ENCODE measurements around the gene CCL4. TPM values are rescaled to one million over a fixed set of nuclear protein-coding genes. Genes with fewer than 3 reads are reported as not detected.
"Not testable (repeated sequence)": the region's sequence is repeated elsewhere in the genome, so short reads cannot be mapped to it uniquely, and the experiment has no call there.

CCL4 gene
- total RNA-seq, 1 experiment from 2014 or later, result 1.2 TPM

- Histone ChIP-seq H3K9me2 (ENCODE audit: insufficient read depth) (no peaks in the 10 kb centered on the region), H3K4me3 (replicated peaks in 1 of 2; ENCODE audit: low read depth in 1 of 2, low read length in 2 of 2) (no peak overlapping the region), H3K4me1 (ENCODE audit: control insufficient read depth in 1 of 2, insufficient read depth in 2 of 2, low read length in 2 of 2) (no peaks in the 10 kb centered on the region), H3K36me3 (ENCODE audit: control insufficient read depth in 1 of 2, insufficient read depth in 2 of 2, low read length in 2 of 2) (no peaks in the 10 kb centered on the region), H3K9ac (ENCODE audit: low read length) (no peak overlapping the region), H3K27me3 (ENCODE audit: insufficient read depth, low read length) (0 out of 2 replicates have a peak, but pooled peaks cover 4% of the 10 kb centered on the region), H3K4me2 (ENCODE audit: low read length) (no peak overlapping the region), H3K9me3 (ENCODE audit: control insufficient read depth in 1 of 2, insufficient read depth in 1 of 2, low read depth in 1 of 2, low read length in 2 of 2) (no peaks in the 10 kb centered on the region), H4K20me1 (ENCODE audit: insufficient read depth) (no peaks in the 10 kb centered on the region), H2AFZ (ENCODE audit: low read depth, low read length, poor library complexity, severe bottlenecking) (no peak overlapping the region), H3K79me2 (ENCODE audit: insufficient read depth, low read length) (no peaks in the 10 kb centered on the region), H3K27ac (ENCODE audit: low read depth, low read length) (no peak overlapping the region)
- no peak for DNase-seq (ENCODE audit: low read depth, low spot score)
- ATAC-seq, result no peak
- ChIA-PET RAD21 (ENCODE audit: low non-redundant PET in 1 of 2, low total read pairs in 2 of 2, uncharacterized antibody in 2 of 2, unreplicated experiment in 2 of 2) (no interaction called here), CTCF (no interaction called here), POLR2A (no interaction called here)
- TF ChIP-seq CBX3 (IDR thresholded peaks at IDR 0.05; ENCODE audit: low read depth) (no peak), JUND (IDR thresholded peaks at IDR 0.05) (no peak), EZH2phosphoT487 (IDR thresholded peaks at IDR 0.05; ENCODE audit: borderline replicate concordance) (no peak), SIN3A (IDR thresholded peaks at IDR 0.05; ENCODE audit: low read depth) (no peak), ZFX (IDR thresholded peaks at IDR 0.05) (no peak), POLR2A (IDR thresholded peaks at IDR 0.05; ENCODE audit: borderline replicate concordance, extremely low read depth, insufficient read depth, insufficient read length) (no peak)
- intact Hi-C loops (cut with micrococcal nuclease), result no loop called here
- no TSS peak for BruUV-seq (replicated peaks)
Observed at GRCh38 chr17:36095992-36096391, 7.6 kb upstream of the CCL4 start.

- intact Hi-C loops (cut with micrococcal nuclease); CTCF ChIA-PET; RAD21 ChIA-PET (ENCODE audit: low non-redundant PET in 1 of 2, low total read pairs in 2 of 2, uncharacterized antibody in 2 of 2, unreplicated experiment in 2 of 2); DNase-seq (ENCODE audit: low read depth, low spot score); H3K27me3 ChIP-seq (ENCODE audit: insufficient read depth, low read length); H3K9me3 ChIP-seq (ENCODE audit: control insufficient read depth in 1 of 2, insufficient read depth in 1 of 2, low read depth in 1 of 2, low read length in 2 of 2); ATAC-seq; H3K4me3 ChIP-seq (replicated peaks in 1 of 2; ENCODE audit: low read depth in 1 of 2, low read length in 2 of 2); H3K27ac ChIP-seq (ENCODE audit: low read depth, low read length); H2AFZ ChIP-seq (ENCODE audit: low read depth, low read length, poor library complexity, severe bottlenecking); H3K4me1 ChIP-seq (ENCODE audit: control insufficient read depth in 1 of 2, insufficient read depth in 2 of 2, low read length in 2 of 2); H3K79me2 ChIP-seq (ENCODE audit: insufficient read depth, low read length); H3K9ac ChIP-seq (ENCODE audit: low read length); H3K9me2 ChIP-seq (ENCODE audit: insufficient read depth); BruUV-seq (replicated peaks); H4K20me1 ChIP-seq (ENCODE audit: insufficient read depth); H3K4me2 ChIP-seq (ENCODE audit: low read length); POLR2A ChIA-PET; H3K36me3 ChIP-seq (ENCODE audit: control insufficient read depth in 1 of 2, insufficient read depth in 2 of 2, low read length in 2 of 2): not testable (repeated sequence)
Observed at GRCh38 chr17:36099004-36099403, 4.6 kb upstream of the CCL4 start.

GRCh38 chr17:36104246-36104645 lies 619 bp downstream of the CCL4 start:
- H2AFZ ChIP-seq (ENCODE audit: low read depth, low read length, poor library complexity, severe bottlenecking); ATAC-seq; BruUV-seq (replicated peaks); H3K79me2 ChIP-seq (ENCODE audit: insufficient read depth, low read length); H3K4me2 ChIP-seq (ENCODE audit: low read length); POLR2A ChIA-PET; H3K4me1 ChIP-seq (ENCODE audit: control insufficient read depth in 1 of 2, insufficient read depth in 2 of 2, low read length in 2 of 2); H3K27me3 ChIP-seq (ENCODE audit: insufficient read depth, low read length); H3K9me3 ChIP-seq (ENCODE audit: control insufficient read depth in 1 of 2, insufficient read depth in 1 of 2, low read depth in 1 of 2, low read length in 2 of 2); RAD21 ChIA-PET (ENCODE audit: low non-redundant PET in 1 of 2, low total read pairs in 2 of 2, uncharacterized antibody in 2 of 2, unreplicated experiment in 2 of 2); H3K9me2 ChIP-seq (ENCODE audit: insufficient read depth); CTCF ChIA-PET; H3K9ac ChIP-seq (ENCODE audit: low read length); H4K20me1 ChIP-seq (ENCODE audit: insufficient read depth); H3K4me3 ChIP-seq (replicated peaks in 1 of 2; ENCODE audit: low read depth in 1 of 2, low read length in 2 of 2); DNase-seq (ENCODE audit: low read depth, low spot score); intact Hi-C loops (cut with micrococcal nuclease); H3K36me3 ChIP-seq (ENCODE audit: control insufficient read depth in 1 of 2, insufficient read depth in 2 of 2, low read length in 2 of 2); H3K27ac ChIP-seq (ENCODE audit: low read depth, low read length): not testable (repeated sequence)
